GM13977 (cell line): ENCODE measurements around the gene RPL39.
"Not testable (repeated sequence)": the region's sequence is repeated elsewhere in the genome, so short reads cannot be mapped to it uniquely, and the experiment has no call there.

Source experiments
- DNase-seq: peaks from one replicate; pipeline ENCODE4 v3.0.0; 2012; ENCODE audit warnings: low spot score
- in situ Hi-C: fragments of 300-500 bp; cut with MboI; formaldehyde crosslinking; loops from one replicate; pipeline ENCODE4 v1.12.0; 2022; ENCODE audit warnings: low sequenced_read_pairs, low pct_unique_long_range_greater_than_20kb, mixed read lengths, inconsistent platforms; ENCODE audit not compliant: unreplicated experiment
- TF ChIP-seq, protein P1 (sequence below): IDR thresholded peaks from 2 replicates; pipeline ENCODE4 v1.5.1; 2012; ENCODE audit warnings: mild to moderate bottlenecking, control low read depth; ENCODE audit not compliant: insufficient read depth; ENCODE audit errors: extremely low read depth, missing control alignments

Gene RPL39

DNA sequence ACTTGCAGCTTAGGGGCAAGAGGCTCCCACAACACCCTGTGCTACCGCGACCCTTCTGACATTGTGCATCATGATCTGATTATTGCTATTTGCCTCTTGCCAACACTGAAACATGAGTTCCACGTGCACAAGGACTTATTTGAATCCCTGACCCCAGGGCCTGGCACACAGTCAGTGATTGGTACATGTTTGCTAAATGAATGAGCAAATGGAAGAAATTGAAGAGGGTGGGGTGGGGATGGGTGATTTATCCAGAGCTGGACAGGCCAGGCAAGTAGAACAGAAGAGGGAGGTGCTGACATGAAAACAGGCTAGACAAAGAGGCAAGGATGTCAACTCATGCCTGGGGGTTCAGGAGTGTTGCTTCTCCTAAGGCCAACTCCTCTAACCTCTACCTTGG lies 24.9 kb upstream of the RPL39 start:
- in situ Hi-C loops = no loop called here
- DNase-seq = no peak
- TF ChIP-seq, protein P1, sequence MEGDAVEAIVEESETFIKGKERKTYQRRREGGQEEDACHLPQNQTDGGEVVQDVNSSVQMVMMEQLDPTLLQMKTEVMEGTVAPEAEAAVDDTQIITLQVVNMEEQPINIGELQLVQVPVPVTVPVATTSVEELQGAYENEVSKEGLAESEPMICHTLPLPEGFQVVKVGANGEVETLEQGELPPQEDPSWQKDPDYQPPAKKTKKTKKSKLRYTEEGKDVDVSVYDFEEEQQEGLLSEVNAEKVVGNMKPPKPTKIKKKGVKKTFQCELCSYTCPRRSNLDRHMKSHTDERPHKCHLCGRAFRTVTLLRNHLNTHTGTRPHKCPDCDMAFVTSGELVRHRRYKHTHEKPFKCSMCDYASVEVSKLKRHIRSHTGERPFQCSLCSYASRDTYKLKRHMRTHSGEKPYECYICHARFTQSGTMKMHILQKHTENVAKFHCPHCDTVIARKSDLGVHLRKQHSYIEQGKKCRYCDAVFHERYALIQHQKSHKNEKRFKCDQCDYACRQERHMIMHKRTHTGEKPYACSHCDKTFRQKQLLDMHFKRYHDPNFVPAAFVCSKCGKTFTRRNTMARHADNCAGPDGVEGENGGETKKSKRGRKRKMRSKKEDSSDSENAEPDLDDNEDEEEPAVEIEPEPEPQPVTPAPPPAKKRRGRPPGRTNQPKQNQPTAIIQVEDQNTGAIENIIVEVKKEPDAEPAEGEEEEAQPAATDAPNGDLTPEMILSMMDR = no peak

DNA sequence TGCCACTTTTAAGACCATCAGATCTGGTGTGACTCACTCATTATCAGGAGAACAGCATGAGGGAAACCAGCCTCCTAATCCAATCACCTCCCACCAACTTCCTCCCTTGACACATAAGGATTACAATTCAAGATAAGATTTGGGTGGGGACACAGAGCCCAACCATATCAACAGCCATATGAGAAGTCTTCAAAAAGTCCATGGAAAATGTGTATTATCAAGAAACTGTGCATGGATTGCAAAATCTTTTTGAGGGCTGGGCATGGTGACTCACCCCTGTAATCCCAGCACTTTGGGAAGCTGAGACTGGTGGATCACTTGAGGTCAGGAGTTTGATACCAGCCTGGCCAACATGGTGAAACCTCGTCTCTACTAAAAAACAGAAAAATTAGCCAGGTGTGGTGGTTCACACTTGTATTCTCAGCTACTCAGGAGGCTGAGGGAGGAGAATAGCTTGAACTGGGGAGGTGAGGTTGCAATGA lies 17.8 kb upstream of the RPL39 start:
- no peak for DNase-seq
- in situ Hi-C loops = no loop called here
- TF ChIP-seq, protein P1 = no peak

DNA sequence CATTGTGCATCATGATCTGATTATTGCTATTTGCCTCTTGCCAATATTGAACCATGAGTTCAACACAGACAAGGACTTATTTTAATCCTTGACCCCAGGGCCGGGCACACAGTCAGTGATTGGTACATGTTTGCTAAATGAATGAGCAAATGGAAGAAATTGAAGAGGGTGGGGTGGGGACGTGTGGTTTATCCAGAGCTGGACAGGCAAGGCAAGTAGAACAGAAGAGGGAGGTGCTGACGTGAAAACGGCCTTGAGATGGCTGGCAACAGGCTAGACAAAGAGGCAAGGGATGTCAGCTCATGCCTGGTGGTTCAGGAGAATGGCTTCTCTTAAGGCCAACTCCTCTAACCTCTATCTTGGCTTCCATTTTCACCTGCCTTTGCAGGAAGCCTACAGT lies 17.0 kb upstream of the RPL39 start:
- DNase-seq, in situ Hi-C loops: not testable (repeated sequence)

DNA sequence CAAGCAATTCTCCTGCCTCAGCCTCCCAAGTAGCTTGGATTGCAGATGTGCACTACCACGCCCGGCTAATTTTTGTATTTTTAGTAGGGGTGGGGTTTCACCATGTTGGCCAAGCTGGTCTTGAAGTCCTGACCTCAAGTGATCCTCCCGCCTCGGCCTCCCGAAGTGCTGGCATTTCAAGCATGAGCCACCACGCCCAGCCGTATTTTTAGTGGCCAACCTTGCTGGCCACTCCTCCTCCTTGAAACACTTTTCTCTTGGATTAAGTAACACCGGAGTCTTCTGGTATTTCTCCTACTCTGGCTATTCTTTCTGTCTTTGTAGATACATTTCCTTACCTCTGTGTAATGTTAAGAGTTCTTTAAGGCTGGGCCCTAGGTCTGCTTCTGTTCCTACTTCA lies 11.1 kb upstream of the RPL39 start:
- in situ Hi-C loops = no loop called here
- no peak for DNase-seq
- TF ChIP-seq, protein P1 = no peak

DNA sequence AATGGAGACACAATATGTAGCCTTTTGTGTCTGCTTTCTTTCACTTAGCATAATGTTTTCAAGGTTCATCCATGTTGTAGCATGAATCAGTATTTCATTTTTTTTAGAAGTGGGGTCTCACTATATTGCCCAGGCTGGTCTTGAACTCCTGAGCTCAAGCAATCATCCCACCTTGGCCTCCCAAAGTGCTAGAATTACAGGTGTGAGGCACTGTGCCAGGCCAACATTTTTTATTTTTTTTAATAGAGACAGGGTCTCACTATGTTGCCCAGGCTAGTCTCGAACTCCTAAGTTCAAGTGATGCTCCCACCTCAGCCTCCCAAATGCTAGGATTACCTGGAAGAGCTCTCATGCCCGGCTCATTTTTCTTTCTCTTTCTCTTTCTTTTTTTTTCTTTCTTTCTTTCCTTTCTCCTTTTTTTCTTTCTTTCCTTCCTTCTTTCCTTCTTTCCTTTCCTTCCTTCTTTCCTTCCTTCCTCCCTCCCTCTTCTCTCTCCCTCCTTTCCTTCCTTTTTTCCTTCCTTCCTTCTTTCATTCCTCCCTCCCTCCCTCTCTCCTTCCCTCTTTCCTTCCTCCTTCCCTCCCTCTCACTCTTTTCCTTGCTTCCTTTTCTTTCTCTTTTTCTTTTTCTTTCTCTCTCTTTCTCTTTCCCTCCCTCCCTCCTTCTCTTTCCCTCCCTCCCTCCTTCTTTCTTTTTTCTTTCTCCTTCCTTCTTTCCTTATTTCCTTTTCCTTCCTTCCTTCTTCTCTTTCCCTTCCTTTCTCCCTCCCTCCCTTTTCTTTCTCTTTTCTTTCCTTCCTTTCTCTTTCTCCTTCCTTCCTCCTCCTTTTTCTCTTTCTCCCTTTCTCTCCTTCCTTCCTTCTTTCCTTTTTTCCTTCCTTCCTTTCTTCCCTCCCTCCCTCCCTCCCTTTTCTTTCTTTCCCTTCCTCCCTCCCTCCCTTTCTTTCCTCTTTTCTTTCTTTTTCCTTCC lies 10.1 kb upstream of the RPL39 start:
- no peak for DNase-seq
- TF ChIP-seq, protein P1 = no peak
- in situ Hi-C loops = no loop called here

DNA sequence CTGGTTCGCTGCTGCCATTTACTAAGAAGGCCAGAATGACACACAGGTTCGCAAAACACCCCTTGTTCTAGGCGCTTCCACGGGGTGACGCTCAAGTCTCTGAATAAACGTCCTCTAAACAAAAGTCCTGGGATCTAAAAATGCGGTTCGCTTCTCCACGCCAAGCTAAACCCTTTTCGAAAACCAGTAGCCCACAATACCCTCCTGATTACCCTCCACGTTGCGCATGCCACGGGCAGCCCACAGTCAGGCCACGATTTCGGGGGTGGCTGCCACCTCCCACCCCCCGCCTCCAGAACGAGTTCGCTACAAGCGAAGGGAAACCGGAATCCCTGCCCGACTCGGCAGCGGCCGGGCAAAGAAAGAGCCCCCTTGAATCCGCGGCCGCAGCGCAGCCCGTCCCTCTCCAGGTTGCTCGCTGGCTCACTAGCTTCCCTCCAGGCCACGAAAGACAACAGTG lies 423 bp downstream of the RPL39 start:
- no peak for DNase-seq
- in situ Hi-C loops = no loop called here
- TF ChIP-seq, protein P1 = peak; percentile 41
